Measurements from ENCODE around the gene DGKQ.
"Not testable (repeated sequence)": the region's sequence is repeated elsewhere in the genome, so short reads cannot be mapped to it uniquely, and the experiment has no call there.

Gene DGKQ

GRCh38 chr4:1002131-1002630 lies 28.8 kb upstream of the DGKQ start:
- peaks cover 100% of the 10 kb centered on the region for H3K27me3 ChIP-seq
- H3K36me3 ChIP-seq: no peaks in the 10 kb centered on the region
- H3K4me1 ChIP-seq (ENCODE audit: control insufficient read depth in 1 of 2, insufficient read depth in 1 of 2, low read depth in 1 of 2, low read length in 1 of 2): peaks cover 0 to 9% of the 10 kb centered on the region in 2 experiments
- no peak overlapping the region for H3K4me3 ChIP-seq (ENCODE audit: low read depth in 1 of 2, low read length in 1 of 2)
- no peak for TF ChIP-seq CTCF (IDR thresholded peaks at IDR 0.05)
- no peaks in the 10 kb centered on the region for H3K9me3 ChIP-seq
- no peak overlapping the region for H3K27ac ChIP-seq

GRCh38 chr4:1001561-1002130 lies 28.3 kb upstream of the DGKQ start:
- Histone ChIP-seq H3K36me3 (no peaks in the 10 kb centered on the region), H3K9me3 (no peaks in the 10 kb centered on the region), H3K27ac (no peak overlapping the region), H3K27me3 (peaks cover 100% of the 10 kb centered on the region), H3K4me3 (ENCODE audit: low read depth in 1 of 2, low read length in 1 of 2) (no peak overlapping the region), H3K4me1 (ENCODE audit: control insufficient read depth in 1 of 2, insufficient read depth in 1 of 2, low read depth in 1 of 2, low read length in 1 of 2) (peaks cover 0 to 9% of the 10 kb centered on the region in 2 experiments)
- no peak for TF ChIP-seq CTCF (IDR thresholded peaks at IDR 0.05)

- H3K27ac ChIP-seq: no peak overlapping the region
- no peaks in the 10 kb centered on the region for H3K36me3 ChIP-seq
- H3K27me3 ChIP-seq: peaks cover 100% of the 10 kb centered on the region
- H3K4me1 ChIP-seq (ENCODE audit: control insufficient read depth in 1 of 2, insufficient read depth in 1 of 2, low read depth in 1 of 2, low read length in 1 of 2): peaks cover 0 to 9% of the 10 kb centered on the region in 2 experiments
- H3K4me3 ChIP-seq (ENCODE audit: low read depth in 1 of 2, low read length in 1 of 2): no peak overlapping the region
- TF ChIP-seq CTCF (IDR thresholded peaks at IDR 0.05): no peak
- H3K9me3 ChIP-seq: no peaks in the 10 kb centered on the region
Measured at GRCh38 chr4:1000686-1001260, 27.4 kb upstream of the DGKQ start.

- no peaks in the 10 kb centered on the region for H3K9me3 ChIP-seq
- H3K4me3 ChIP-seq (ENCODE audit: low read depth in 1 of 2, low read length in 1 of 2): no peak overlapping the region
- H3K36me3 ChIP-seq: no peaks in the 10 kb centered on the region
- H3K27ac ChIP-seq: no peak overlapping the region
- no peak for TF ChIP-seq CTCF (IDR thresholded peaks at IDR 0.05)
- H3K4me1 ChIP-seq (ENCODE audit: control insufficient read depth in 1 of 2, insufficient read depth in 1 of 2, low read depth in 1 of 2, low read length in 1 of 2): peaks cover 0 to 9% of the 10 kb centered on the region in 2 experiments
- peaks cover 98% of the 10 kb centered on the region for H3K27me3 ChIP-seq
Measured at GRCh38 chr4:999882-1000425, 26.6 kb upstream of the DGKQ start.

- not testable (repeated sequence) for H3K9me3 ChIP-seq
- H3K27me3 ChIP-seq: peaks cover 92% of the 10 kb centered on the region
Measured at GRCh38 chr4:999240-999863, 26.0 kb upstream of the DGKQ start.

More at GRCh38 chr4:999240-999863, 26.0 kb upstream of the DGKQ start:
- H3K27ac ChIP-seq; H3K36me3 ChIP-seq; H3K4me1 ChIP-seq (ENCODE audit: control insufficient read depth in 1 of 2, insufficient read depth in 1 of 2, low read depth in 1 of 2, low read length in 1 of 2); H3K4me3 ChIP-seq (ENCODE audit: low read depth in 1 of 2, low read length in 1 of 2): not testable (repeated sequence)

Measured in neutrophil (primary cell).